HG03280 (cell line): ENCODE measurements around the gene CNPY1.

Experiments
- ATAC-seq: cut with Tn5 transposase; IDR thresholded peaks from one replicate; pipeline ENCODE4 v1.9.1; 2021; ENCODE audit warnings: mild to moderate bottlenecking, moderate library complexity; ENCODE audit not compliant: unreplicated experiment

CNPY1 gene

DNA sequence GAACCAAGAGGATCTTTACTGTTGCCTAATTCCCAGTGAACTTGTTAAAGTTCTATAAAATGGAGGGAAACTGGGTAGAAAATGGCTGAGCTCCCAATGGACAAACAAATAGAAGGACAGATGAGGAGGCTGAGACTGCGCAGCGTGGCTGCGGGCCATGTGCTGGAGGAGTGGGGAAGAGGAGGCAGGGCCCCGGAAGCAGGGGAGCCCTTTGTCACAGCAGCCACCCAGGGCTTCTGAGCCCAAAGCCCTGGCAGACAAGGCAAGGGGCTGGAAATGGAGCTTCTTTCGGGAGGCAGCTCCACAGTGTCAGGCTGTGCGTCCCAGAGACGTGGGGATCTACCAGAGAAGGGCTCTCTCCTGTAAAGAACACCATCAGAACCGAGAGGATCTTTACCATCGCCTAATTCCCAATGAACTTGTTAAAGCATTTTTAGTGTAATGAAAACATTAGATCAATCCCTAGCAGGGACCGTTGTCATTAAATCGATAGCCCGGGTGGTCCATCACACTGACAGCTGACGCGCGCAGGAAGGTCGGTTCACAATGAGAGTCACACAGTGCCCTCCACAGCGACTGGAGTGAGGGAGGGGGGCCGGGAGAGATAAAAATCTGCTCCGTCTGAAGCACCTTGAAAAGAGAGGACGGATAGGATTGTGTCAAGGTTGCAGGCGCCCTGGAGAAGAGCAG is 14.0 kb upstream of the CNPY1 start:
- no peak for ATAC-seq

DNA sequence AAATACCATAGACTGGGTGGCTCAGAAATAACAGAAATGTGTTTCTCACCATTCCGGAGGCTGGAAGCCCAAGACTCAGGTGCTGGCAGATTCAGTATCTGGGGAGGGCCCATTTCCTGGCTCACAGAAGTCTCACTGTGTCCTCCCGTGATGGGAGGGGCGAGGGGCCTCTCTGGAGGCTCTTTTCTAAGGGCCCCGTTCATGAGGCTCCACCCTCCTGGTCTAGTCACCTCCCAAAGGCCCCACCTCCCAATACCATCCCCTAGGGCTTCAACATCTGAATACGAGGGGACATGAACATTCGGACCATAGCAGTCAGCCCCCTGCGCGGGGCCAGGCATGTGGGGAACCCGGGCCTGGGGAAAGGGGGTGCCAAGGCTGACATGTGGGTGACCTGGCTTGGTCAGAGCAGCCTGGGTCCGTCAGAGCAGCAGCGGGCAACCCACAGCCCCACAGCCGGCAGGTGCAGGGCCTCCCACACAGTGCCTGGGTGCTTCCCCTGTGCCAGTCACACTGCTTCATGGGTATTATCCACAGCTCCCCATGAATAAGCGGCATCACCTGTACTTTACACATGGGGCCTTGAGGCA is 13.3 kb upstream of the CNPY1 start:
- no peak for ATAC-seq

DNA sequence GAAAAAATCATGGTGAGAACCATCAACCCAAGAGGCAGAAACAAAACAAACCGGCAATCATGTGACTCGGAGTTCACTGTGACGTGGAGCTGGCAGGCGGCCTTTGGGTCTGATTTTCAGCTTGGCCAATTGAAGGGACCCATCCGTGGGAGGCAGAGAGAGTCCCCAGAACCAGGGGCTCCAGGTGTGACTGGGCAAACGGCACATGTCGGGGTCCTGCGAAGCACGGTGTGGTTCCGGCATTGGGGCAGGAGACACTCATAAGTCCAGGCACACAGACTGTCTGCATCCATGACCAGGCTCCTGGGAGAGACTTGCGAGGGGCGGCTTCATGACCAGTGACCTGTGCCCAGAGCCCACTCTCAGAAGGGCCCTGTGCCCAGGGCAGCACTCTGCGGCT is 12.6 kb upstream of the CNPY1 start:
- ATAC-seq: no peak

DNA sequence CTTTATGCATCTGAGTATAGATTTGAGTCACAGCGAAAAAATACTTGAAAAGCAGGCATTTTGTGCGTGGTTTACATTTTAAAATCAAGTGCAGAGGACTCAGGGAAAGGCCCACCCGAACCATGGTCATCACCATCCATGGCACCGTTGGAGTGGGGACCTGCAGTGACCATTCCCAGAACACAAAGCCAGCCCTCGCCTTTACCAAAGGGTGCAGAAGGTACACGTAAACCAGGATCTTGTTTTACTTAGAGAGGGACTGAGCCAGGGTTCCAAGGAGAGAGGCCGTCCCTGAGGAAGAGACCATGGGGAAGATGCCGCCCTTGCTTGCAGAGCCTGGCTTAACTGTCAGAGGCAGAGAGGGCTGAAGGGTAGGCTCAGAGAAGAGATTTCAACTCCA is 12.0 kb upstream of the CNPY1 start:
- ATAC-seq: no peak

DNA sequence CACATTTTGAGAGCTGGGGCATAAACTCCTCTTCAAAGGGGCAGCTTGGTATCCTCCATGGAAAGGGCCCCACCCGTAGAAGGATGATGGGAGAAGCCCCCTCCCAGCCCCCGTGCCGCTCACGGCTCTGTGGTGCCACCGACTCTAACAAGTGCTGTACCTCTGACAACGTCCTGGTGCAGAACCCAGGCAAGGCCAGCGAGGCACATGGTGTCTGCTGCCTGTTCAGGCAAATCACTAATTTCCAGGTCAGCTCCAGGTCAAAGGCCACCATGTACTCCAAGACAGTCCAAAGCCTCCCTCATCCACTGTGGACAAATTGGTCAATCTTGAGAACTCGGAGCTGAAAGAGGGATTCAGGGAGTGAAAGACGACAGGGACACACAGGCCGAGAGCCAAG is 11.4 kb upstream of the CNPY1 start:
- no peak for ATAC-seq

DNA sequence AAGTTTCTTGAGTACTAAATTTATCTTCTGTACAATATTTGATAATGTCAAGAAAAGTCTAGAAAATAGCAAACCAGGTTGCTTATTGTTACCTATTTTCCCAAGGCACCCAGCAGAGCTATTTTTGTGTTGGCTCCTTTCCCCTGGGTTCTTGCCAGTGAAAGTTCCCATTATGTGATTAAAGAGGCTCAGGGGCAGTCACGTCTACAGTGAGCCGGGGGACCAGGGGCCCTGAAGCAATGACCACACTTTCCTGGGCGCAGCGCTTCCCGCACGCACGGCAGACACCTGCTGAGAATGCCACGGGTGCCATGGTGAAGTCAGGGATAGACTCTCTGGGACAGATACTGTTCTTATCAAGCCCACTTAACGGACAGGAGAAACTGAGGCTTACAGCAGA is 10.4 kb upstream of the CNPY1 start:
- ATAC-seq: no peak

DNA sequence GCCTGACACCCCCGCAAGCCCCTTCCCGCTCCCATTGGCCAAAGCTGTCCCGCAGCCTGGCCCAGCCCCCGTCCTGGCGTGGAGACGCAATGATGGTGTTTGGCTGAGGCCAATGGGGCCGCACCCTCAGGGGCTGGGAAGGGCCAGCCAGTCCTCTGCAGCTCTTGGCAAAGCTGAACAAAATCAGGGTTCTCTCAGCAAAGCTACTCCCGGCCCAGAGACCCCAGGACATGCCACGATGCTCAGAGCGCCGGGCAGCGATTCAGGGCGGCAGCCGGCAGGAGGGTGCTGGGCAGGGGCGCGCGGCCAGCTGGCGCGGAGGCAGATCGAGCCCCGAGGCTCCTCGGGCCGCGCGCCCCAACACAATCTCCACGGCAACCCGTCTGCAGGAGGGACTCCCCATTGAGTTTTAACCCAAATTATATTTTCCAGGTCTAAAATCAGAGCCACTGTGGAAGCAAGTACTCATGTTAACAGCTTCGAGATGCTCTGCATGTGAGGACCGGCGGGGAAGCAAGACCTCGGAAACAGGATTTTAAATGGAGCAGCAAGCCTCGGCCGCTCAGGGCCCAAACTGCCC is 8.8 kb upstream of the CNPY1 start:
- no peak for ATAC-seq

DNA sequence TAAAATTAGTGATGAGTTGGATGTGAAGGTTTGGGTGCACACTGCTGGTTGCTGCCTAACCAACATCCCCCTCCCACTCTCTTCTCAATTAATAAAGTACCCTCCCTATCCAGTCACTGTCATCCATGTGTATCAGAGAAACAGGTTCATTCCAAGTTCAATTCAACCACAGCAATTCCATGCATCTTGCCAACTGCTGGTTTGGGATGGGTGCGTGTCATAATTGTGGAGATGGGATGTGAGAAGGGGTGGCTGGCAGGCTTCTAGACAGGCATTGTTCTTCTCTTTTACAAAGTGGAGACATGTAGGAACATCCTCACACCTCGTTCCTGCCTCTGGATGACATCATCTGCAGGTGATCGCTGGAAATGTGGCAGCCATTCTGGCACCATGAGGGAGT is 7.5 kb upstream of the CNPY1 start:
- no peak for ATAC-seq

DNA sequence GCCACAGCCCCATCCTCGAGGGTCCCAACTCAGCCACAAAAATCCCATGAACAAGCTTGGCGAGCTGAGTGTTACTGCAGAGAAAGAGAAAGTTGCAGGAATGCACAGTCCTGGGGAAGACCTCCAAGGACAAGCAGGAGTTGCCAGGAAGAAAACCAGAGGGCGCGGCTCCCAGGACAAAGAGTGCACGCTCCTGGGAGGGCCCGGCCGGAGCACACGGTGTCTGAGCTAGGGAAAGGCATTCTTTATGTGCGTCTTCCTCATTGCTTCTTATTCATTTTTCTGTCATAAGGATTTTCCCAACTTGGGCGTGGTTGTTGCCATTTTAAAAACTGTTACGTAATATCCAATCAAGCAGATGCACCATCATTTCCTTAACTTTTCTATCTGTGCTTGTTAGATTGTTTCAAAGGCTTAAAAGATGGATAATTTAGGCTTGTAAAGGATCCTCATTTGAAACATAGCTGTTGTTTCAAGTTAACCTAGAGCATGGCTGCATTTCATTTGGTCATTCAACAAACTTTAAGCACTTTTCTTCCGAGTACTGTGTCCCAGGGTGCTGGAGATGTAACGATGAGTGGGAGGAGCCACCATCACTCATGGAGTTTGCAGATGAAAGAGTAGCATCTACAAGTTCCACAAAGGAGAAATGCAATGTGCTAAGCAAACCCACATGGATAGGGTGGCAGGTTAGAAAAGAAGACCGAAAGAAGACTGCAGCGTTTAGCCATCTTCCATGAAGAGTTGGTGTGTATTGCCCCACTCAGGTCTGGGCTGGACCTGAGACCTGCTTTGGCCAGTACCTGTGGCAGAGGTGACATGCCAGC is 5.6 kb upstream of the CNPY1 start:
- no peak for ATAC-seq

DNA sequence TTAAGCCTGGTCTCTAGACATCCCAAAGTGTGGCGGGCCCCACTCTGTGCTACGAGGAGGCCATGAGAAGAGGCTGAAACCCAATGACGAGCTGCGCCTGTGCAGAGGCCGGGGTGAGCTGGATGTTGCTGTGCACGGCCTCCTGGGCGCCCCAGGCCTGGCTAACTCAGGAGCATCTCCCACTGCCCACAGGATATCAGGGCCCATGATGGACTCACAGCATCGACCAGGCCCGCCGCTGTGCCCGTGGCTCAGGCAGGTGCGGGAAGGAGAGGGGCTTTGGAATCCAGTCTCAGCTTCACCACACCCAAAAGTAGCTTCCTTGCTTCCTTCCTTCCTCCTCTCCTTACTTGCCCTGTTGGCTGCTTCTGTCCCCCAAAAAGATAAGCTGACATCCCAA is 4.6 kb upstream of the CNPY1 start:
- no peak for ATAC-seq

DNA sequence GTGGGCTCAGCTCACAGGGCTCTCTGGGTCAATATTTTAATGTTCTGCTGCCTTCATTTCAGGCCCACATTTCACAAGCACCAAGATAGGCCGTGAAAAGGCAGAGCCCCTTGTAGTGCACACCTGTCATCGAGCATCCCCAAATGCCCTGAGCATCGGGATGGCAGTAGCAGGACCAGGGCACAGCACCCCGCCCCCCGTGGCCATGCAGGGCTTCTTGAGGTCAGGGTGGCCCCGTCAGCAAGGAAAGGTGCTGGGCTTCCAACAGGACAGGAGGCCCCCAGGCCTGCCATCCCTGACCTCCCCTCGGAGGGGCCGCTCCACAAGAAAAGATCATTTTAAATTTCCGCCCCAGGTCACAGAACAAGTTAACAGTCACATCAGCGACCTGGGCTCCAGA is 2.9 kb upstream of the CNPY1 start:
- ATAC-seq: no peak

DNA sequence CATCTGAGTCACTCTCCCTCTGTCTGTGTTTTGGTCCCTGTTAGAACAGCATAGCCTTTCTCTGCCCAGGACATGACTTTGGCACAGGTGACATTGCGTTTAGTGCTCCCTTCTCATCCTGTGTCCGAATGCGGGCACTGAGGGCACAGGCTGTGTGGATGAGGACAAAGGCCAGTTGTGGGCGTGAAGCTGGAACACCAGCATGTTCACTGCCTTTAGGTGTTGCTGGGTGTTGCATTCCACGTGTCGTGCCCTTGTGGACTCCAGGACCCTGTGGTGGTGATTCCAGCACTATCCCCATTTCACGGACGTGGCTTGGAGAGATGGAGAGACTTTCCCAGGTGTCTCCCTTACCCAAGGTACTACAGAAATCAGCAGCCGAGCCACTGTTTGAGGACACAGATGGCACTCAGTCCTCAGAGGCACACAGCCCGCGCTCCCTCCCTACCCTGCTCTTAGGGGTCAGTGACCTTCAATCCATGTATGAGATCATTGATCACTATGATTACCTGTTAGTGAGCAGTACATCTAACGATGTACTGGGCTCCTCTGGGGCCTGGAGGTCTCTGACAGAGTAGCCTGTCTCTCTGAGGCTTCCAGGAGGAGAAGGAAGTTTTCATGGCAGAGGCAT is 917 bp upstream of the CNPY1 start:
- ATAC-seq: no peak

DNA sequence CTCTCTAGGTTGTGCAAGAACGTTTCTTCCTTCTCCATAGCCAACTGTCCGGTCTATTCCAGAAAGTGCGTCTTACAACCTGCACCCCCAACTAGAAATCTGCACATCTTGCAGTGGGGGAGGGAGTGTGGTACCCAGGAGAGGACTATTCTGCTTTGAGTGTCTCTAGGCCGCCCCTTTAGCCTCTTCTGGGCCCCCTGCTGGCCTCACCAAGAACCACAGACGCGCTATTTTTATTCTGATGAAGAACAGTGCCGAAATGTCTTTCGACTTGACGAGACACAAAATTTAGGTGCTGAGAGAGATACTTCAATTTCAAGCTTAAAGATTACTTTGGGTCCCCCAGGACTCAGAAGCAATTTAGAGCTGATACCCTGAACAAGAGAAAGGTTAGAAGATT is 1.0 kb downstream of the CNPY1 start:
- ATAC-seq: no peak

DNA sequence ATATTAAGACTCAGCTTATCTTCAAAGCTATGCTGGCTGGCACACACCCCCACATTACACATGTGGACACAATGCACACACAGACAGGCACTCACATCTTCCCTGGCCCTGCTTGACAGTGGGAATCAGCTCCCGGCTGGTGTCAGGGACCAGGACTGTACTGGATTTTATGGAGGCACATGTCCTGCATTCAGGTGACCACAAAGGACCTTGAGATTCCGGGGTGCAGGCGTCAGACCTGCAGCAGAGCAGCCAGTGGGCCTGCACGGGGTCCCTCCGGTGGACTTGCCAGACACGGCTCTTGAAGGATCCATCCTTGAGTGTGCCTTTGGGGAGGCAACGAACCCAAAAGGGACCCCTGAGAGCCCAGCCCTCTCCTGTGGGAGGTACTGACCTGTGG is 1.9 kb downstream of the CNPY1 start:
- ATAC-seq: no peak

DNA sequence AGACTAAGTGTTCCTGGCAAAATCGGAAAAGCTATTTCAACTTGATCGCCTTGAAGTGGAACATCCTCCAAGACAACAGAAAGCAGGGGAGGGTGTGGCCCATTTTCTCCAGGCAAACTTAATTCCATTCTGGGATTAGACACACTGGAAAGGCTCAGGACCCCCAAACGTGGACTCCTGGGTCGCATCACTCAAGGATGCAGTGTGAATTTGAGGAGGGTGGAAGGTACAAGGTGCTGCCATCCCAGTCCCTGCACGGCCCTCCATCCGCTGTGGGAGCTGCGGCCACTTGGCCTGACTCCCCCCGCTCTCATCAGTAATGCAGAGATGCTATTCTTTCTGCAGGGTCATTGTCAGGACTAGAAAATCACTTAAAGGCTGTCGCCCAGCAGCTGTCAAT is 2.4 kb downstream of the CNPY1 start:
- ATAC-seq: no peak

DNA sequence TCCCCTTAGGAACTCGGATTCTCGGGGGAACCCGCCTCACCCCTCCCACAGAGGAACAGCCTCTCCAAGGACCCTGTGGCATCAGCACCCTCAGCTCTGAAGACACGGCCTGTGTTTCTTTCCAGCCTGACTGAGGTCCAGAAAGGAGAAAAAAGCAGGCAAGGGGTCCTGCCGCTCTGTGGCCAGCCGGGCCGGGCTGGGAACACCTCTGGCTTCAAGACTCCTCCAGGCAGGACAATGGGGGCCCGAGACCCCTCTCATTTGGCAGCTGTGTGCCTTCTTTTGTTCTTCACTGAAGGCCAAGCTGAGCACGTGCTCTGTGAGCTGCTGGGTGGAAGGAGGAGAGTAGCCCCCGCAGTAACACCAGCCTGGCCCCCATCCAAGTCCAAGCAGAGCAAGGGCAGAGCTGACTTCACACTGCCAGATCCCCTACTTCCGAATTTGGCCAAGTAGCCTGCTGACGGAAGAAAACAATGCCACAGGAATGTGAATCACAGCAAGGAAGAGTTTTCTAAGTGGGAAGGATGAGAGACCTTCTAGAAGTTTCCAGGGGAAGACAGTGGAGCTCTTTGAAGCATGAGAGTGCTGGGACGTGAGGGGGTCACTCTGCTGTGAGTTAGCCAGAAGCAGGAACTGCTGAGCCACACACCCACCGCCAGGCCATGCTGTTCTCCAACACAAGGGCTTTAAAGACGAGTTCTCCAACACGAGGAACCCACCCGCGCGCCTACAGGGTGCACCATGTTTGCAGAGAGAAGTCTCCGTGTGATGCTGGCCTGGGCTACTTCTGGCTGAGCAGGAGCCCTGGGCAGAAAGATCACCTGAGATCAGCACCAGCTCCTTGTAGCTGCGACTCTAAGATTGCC is 3.1 kb downstream of the CNPY1 start:
- no peak for ATAC-seq

DNA sequence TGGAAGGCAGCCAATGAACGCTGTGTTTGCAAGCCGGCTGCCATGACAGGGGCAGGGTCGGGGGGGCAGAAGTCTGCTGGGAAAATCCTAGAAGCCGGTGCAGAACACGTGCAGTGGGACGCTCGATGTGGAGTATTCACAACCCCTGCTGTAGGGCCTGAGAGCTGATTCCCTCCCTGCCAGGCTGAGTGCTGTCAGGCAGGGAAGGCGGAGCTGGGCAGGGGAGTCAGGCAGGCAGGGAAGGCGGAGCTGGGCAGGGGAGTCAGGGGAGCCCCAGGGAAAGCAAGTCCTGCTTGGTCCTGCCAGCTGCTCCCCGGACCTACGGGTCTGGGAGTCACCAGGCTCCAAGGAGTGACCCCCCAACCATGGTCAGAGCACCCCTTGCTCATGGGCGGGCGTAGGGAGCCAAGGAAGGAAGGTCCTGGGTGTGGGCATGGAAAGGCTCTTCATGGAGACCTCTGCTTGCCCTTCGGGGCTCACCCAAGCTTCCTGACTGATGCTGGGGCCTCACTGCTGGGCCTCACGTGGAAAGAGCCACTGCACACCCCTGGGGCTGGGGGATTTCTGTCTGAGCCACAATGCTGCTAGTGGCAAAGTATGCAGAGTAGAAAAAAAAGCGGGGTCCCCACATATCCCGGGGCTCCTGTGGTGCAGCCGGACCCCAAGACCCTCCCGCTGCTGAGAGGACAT is 4.2 kb downstream of the CNPY1 start:
- no peak for ATAC-seq

DNA sequence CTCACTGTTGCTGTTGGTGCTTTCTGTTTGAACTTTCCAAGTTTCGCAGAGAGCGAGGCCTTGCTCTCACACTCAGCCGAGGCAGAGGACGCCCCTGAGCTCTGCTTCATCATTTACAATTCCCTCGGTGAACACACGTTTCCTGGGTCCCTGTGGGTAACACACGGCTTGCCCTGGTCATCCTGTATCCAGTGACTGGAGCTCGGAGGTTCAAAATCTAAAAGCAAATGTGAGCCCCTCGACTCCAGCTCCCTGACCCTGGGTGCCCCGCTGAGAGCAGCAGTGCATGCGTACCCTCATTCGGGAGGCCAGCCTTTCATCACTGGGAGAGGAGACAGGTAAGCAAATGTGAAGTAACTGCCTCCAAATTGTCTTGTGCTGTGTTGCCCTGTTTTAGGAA is 5.8 kb downstream of the CNPY1 start:
- no peak for ATAC-seq

DNA sequence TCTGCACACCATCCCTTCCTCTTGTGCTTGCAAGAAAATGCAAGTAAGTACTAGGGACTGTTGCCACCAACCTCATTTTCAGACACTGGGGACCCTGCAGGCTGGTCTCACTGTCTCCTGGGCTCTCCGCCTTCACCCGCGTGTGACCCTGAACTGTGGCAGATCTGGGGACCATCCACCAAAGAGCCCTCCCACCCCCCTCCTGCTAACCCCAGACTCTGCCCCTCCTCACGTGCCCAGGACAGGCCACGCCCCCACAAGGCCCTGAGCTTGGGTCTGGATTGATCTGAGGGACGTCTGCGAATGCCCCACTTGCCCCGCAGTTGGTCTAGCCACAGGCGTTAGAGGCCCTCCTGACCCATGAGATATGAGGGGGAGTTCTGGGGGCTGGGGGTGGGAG is 8.1 kb downstream of the CNPY1 start:
- no peak for ATAC-seq

DNA sequence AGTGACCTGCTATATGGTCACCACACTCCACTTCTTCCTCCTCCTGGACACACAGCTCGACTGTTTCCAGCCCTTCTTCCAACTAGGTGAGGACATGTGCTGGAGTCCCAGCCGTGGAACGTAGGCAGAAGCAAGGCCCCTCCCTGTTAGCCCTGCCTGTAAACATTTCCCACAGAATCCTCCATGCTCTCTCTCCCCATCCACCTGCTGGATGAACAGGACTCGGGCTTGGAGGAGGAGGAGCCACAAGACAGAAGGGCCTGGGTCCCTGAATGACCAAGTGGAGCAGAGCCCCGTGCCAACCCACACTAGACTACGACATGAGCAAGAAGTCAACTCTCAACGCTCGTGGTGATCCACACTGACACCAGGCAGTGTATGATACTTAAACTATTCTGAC is 9.9 kb downstream of the CNPY1 start:
- no peak for ATAC-seq
